H9 (cell line): ENCODE data around the gene NFS1. TPM values are rescaled to one million over a fixed set of nuclear protein-coding genes. Genes with fewer than 3 reads are reported as not detected.

Source experiments
- DNase-seq: peaks from one replicate; pipeline ENCODE4 v3.0.0-alpha.2; 2017
- H2AFZ ChIP-seq: one replicate; pipeline ENCODE4 v1.6.1; 2013; ENCODE audit warnings: mild to moderate bottlenecking, low read length, control low read depth, moderate library complexity
- H2AK5ac ChIP-seq: 2 replicates; pipeline ENCODE4 v1.6.1; 2013; ENCODE audit warnings: low read length, control low read depth, mixed read lengths; ENCODE audit not compliant: insufficient read length
- H2BK120ac ChIP-seq: one replicate; pipeline ENCODE4 v1.6.1; 2013; ENCODE audit warnings: low read depth, mild to moderate bottlenecking, low read length, control low read depth, inconsistent platforms; ENCODE audit not compliant: poor library complexity, severe bottlenecking
- H2BK12ac ChIP-seq: 2 replicates; pipeline ENCODE4 v1.6.1; 2013; ENCODE audit warnings: low read length, control low read depth, mixed read lengths, low read depth; ENCODE audit not compliant: insufficient read length
- H2BK15ac ChIP-seq: 2 replicates; pipeline ENCODE4 v1.6.1; 2013; ENCODE audit warnings: low read depth, low read length, control low read depth
- H2BK20ac ChIP-seq: one replicate; pipeline ENCODE4 v1.6.1; 2013; ENCODE audit warnings: low read depth, mild to moderate bottlenecking, low read length, control low read depth, inconsistent platforms; ENCODE audit not compliant: poor library complexity, severe bottlenecking
- H2BK5ac ChIP-seq: 2 replicates; pipeline ENCODE4 v1.6.1; 2013; ENCODE audit warnings: low read length, control low read depth, mixed read lengths; ENCODE audit not compliant: insufficient read length
- H3K14ac ChIP-seq: 2 replicates; pipeline ENCODE4 v1.6.1; 2013; ENCODE audit warnings: low read length, control low read depth; ENCODE audit not compliant: insufficient read depth
- H3K18ac ChIP-seq: 2 replicates; pipeline ENCODE4 v1.6.1; 2013; ENCODE audit warnings: low read depth, mild to moderate bottlenecking, mixed read lengths, low read length, control low read depth; ENCODE audit not compliant: insufficient read length
- H3K23ac ChIP-seq: 2 replicates; pipeline ENCODE4 v1.6.1; 2013; ENCODE audit warnings: low read length, control low read depth, mixed read lengths, low read depth; ENCODE audit not compliant: insufficient read length
- H3K23me2 ChIP-seq: 2 replicates; pipeline ENCODE4 v1.6.1; 2013; ENCODE audit warnings: low read depth, mild to moderate bottlenecking, mixed read lengths, low read length, control low read depth; ENCODE audit not compliant: insufficient read length, poor library complexity, severe bottlenecking
- H3K27ac ChIP-seq: 2 replicates; pipeline ENCODE4 v1.5.1; 2013; ENCODE audit warnings: low read length, control low read depth, mixed read lengths, low read depth; ENCODE audit not compliant: insufficient read length
- H3K27me3 ChIP-seq: 2 replicates; pipeline ENCODE4 v1.6.1; 2013; ENCODE audit warnings: low read length, control low read depth, inconsistent platforms; ENCODE audit not compliant: insufficient read depth
- H3K4ac ChIP-seq: 2 replicates; pipeline ENCODE4 v1.6.1; 2013; ENCODE audit warnings: low read depth, mild to moderate bottlenecking, control low read depth, inconsistent platforms, low read length, moderate library complexity
- H3K4me1 ChIP-seq: 2 replicates; pipeline ENCODE4 v1.6.1; 2013; ENCODE audit warnings: low read length, control low read depth, inconsistent platforms; ENCODE audit not compliant: insufficient read depth
- H3K4me2 ChIP-seq: 2 replicates; pipeline ENCODE4 v1.6.1; 2013; ENCODE audit warnings: low read length, control low read depth, mixed read lengths; ENCODE audit not compliant: insufficient read length, insufficient read depth
- H3K56ac ChIP-seq: 2 replicates; pipeline ENCODE4 v1.6.1; 2013; ENCODE audit warnings: low read depth, mild to moderate bottlenecking, mixed read lengths, low read length, control low read depth; ENCODE audit not compliant: insufficient read length
- H3K79me1 ChIP-seq: 2 replicates; pipeline ENCODE4 v1.6.1; 2013; ENCODE audit warnings: low read depth, mild to moderate bottlenecking, moderate library complexity, low read length, control low read depth, inconsistent platforms; ENCODE audit not compliant: insufficient read depth, poor library complexity, severe bottlenecking
- H3K79me2 ChIP-seq: 2 replicates; pipeline ENCODE4 v1.6.1; 2013; ENCODE audit warnings: low read length, control low read depth, inconsistent platforms; ENCODE audit not compliant: insufficient read depth
- H3K9ac ChIP-seq: 2 replicates; pipeline ENCODE4 v1.6.1; 2013; ENCODE audit warnings: low read length, control low read depth, mixed read lengths; ENCODE audit not compliant: insufficient read length; ENCODE audit errors: extremely low read depth
- H3K9me3 ChIP-seq: one replicate; pipeline ENCODE4 v1.6.1; 2013; ENCODE audit warnings: low read depth, low read length, inconsistent platforms; ENCODE audit not compliant: control insufficient read depth
- H3T11ph ChIP-seq: one replicate; pipeline ENCODE4 v1.6.1; 2013; ENCODE audit warnings: mild to moderate bottlenecking, low read length, control low read depth, inconsistent platforms
- H4K20me1 ChIP-seq: one replicate; pipeline ENCODE4 v1.6.1; 2013; ENCODE audit not compliant: control insufficient read depth, insufficient read length, insufficient read depth
- H4K5ac ChIP-seq: 2 replicates; pipeline ENCODE4 v1.6.1; 2013; ENCODE audit warnings: low read depth, mild to moderate bottlenecking, mixed read lengths, low read length, control low read depth; ENCODE audit not compliant: insufficient read length
- H4K8ac ChIP-seq: replicated peaks from 2 replicates; pipeline ENCODE4 v1.6.1; 2013; ENCODE audit warnings: low read length, control low read depth, mixed read lengths, low read depth; ENCODE audit not compliant: insufficient read length
- H4K91ac ChIP-seq: 2 replicates; pipeline ENCODE4 v1.6.1; 2013; ENCODE audit warnings: low read depth, mild to moderate bottlenecking, moderate library complexity, mixed read lengths, low read length, control low read depth; ENCODE audit not compliant: insufficient read length
- H3K27ac Mint-ChIP-seq, 3 experiments: 2 replicates in 2 of 3; 3 replicates in 1 of 3; pipeline ENCODE4 v1.8.0; 2020 to 2021; ENCODE audit warnings: mixed read lengths in 3 of 3, mild to moderate bottlenecking in 1 of 3, moderate library complexity in 1 of 3
- H3K27me3 Mint-ChIP-seq: 2 replicates; pipeline ENCODE4 v1.8.0; 2021; ENCODE audit warnings: low read depth, mild to moderate bottlenecking, moderate library complexity, mixed read lengths
- H3K36me3 Mint-ChIP-seq, 3 experiments: 2 replicates in 2 of 3; 3 replicates in 1 of 3; pipeline ENCODE4 v1.8.0; 2020 to 2021; ENCODE audit warnings: low read depth in 3 of 3, mixed read lengths in 3 of 3; ENCODE audit not compliant: insufficient read depth in 1 of 3
- H3K4me1 Mint-ChIP-seq, 2 experiments: 2 replicates each; pipeline ENCODE4 v1.8.0; 2020; ENCODE audit warnings: mixed read lengths in 2 of 2
- H3K4me3 Mint-ChIP-seq, 2 experiments: 2 replicates in 1 of 2; 3 replicates in 1 of 2; pipeline ENCODE4 v1.8.0; 2020 to 2021; ENCODE audit warnings: mild to moderate bottlenecking in 2 of 2, mixed read lengths in 2 of 2, moderate library complexity in 1 of 2
- H3K9me3 Mint-ChIP-seq, 2 experiments: 2 replicates in 1 of 2; 3 replicates in 1 of 2; pipeline ENCODE4 v1.8.0; 2020; ENCODE audit warnings: mild to moderate bottlenecking in 2 of 2, mixed read lengths in 2 of 2, moderate library complexity in 1 of 2
- WGBS: extraction: QIAGEN DNeasy Blood & Tissue Kit; methylation state at CpG from one replicate; pipeline ENCODE4 v1.1.7; 2013; ENCODE audit warnings: missing lambda C conversion rate, low lambda C conversion rate, mixed read lengths; ENCODE audit not compliant: insufficient read length; ENCODE audit errors: extremely low coverage; 5-methylcytosine and 5-hydroxymethylcytosine counted together
- total RNA-seq: library from RNA; stranded (reverse); gene quantifications from 2 replicates; pipeline ENCODE4 v1.2.1, GENCODE V29; 2021
- TF ChIP-seq, protein P1 (sequence below): fragments of 200-600 bp; sonication (generic); conservative IDR thresholded peaks from 3 replicates; pipeline ENCODE4 v1.8.0; 2021; ENCODE audit warnings: antibody characterized with exemption, mild to moderate bottlenecking

Gene NFS1
- total RNA-seq, 1 experiment from 2014 or later: 26.6 TPM

DNA sequence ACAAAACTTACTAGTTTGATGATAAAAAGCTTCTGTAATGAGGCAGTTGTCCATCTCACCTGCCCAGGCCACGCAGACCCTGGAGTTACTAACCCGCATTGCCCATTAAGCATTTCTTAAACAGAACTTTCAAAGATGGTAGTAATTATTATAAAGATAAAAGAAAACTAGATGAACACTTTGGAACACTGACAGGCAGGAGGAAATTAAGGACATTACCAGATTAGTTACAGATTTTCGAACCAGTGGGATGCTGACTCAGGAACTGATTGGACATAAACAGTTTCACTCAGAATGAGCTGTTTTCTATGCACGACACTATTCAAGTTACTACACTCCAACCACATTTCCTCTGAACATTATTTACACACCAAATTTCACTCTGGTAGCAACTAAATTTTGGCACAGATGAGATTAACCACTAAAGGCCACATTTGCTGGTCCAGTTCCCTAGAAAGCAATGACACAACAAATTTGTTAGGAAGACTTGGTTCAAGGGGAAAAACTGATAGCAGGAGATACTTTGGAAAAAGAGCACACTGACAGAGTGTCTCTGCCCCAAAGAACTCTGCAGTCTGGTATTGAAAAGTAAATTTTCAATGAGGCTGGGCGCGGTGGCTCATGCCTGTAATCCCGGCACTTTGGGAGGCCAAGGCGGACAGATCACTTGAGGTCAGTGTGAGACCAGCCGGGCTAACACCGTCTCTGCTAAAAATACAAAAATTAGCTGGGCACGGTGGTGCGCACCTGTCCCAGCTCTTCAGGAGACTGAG, 3.1 kb upstream of the NFS1 start:
- peak overlapping the region in 1 of 3 experiments; percentile 95; a peak in 2 of 7 replicates for H3K27ac Mint-ChIP-seq
- no peaks in the 10 kb centered on the region for H4K20me1 ChIP-seq
- no peaks in the 10 kb centered on the region for H3K79me2 ChIP-seq

More for the DNA sequence above, 3.1 kb upstream of the NFS1 start:
- Mint-ChIP-seq H3K27me3 (peaks cover 2% of the 10 kb centered on the region; the same call in 1 of the 2 replicates), H3K4me3 (no peak overlapping the region; a peak in 1 of 5 replicates), H3K36me3 (peaks cover 26 to 56% (median 43%) of the 10 kb centered on the region in 3 experiments; a peak in 6 of 7 replicates), H3K4me1 (peaks cover 17 to 18% of the 10 kb centered on the region in 2 experiments), H3K9me3 (no peaks in the 10 kb centered on the region)
- Histone ChIP-seq H2BK15ac (no peak overlapping the region), H4K91ac (no peak overlapping the region), H3K14ac (no peak overlapping the region), H4K8ac (no peak overlapping the region), H3T11ph (no peak overlapping the region), H3K9ac (no peak overlapping the region), H3K79me1 (no peaks in the 10 kb centered on the region), H3K27ac (no peak overlapping the region), H4K5ac (no peak overlapping the region), H3K4me2 (no peak overlapping the region), H3K18ac (no peak overlapping the region), H2BK120ac (no peak overlapping the region), H3K4ac (no peak overlapping the region), H2BK20ac (no peak overlapping the region), H2BK5ac (no peak overlapping the region), H3K23me2 (peaks cover 8% of the 10 kb centered on the region), H3K9me3 (no peaks in the 10 kb centered on the region), H3K4me1 (no peaks in the 10 kb centered on the region), H3K23ac (no peak overlapping the region), H3K56ac (no peak overlapping the region), H3K27me3 (no peaks in the 10 kb centered on the region), H2AFZ (no peak overlapping the region), H2BK12ac (no peak overlapping the region), H2AK5ac (no peak overlapping the region)
- TF ChIP-seq, protein P1, sequence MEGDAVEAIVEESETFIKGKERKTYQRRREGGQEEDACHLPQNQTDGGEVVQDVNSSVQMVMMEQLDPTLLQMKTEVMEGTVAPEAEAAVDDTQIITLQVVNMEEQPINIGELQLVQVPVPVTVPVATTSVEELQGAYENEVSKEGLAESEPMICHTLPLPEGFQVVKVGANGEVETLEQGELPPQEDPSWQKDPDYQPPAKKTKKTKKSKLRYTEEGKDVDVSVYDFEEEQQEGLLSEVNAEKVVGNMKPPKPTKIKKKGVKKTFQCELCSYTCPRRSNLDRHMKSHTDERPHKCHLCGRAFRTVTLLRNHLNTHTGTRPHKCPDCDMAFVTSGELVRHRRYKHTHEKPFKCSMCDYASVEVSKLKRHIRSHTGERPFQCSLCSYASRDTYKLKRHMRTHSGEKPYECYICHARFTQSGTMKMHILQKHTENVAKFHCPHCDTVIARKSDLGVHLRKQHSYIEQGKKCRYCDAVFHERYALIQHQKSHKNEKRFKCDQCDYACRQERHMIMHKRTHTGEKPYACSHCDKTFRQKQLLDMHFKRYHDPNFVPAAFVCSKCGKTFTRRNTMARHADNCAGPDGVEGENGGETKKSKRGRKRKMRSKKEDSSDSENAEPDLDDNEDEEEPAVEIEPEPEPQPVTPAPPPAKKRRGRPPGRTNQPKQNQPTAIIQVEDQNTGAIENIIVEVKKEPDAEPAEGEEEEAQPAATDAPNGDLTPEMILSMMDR: no peak
- WGBS: no CpG with 5 or more reads among the region's 12 CpGs
- no peak for DNase-seq
